IMR-90 (cell line): ENCODE data around the gene MTMR3. TPM values are rescaled to one million over a fixed set of nuclear protein-coding genes. Genes with fewer than 3 reads are reported as not detected.

Experiments
- ATAC-seq: fragments of 200-7000 bp; cut with Tn5 transposase; 2 replicates; pipeline ENCODE4 v1.9.1; 2020; ENCODE audit warnings: low read depth, mild to moderate bottlenecking, moderate library complexity
- BruUV-seq: library from RNA; stranded (reverse); fragments of 400-500 nt; replicated peaks from 2 replicates; lab custom pipeline; 2021; lab: Mats Ljungman, UMichigan
- CTCF ChIA-PET: fragments of 300-600 bp; formaldehyde crosslinking; extraction: SDS; loops from one replicate; lab custom pipeline; 2021; ENCODE audit warnings: antibody characterized with exemption; lab: Yijun Ruan, JAX
- POLR2A ChIA-PET: fragments of 300-600 bp; sonication (Branson Sonifier 250); formaldehyde crosslinking; loops from one replicate; lab custom pipeline; 2022; ENCODE audit warnings: antibody characterized with exemption; ENCODE audit not compliant: unreplicated experiment; lab: Charles Lee
- DNase-seq: peaks from one replicate; pipeline ENCODE4 v3.0.0; 2013
- H2AFZ ChIP-seq: replicated peaks from 2 replicates; pipeline ENCODE3; 2013; ENCODE audit warnings: low read length, mild to moderate bottlenecking; ENCODE audit not compliant: poor library complexity
- H2AK5ac ChIP-seq: 2 replicates; pipeline ENCODE4 v1.6.1; 2013; ENCODE audit warnings: low read depth, low read length, inconsistent platforms
- H2AK9ac ChIP-seq: replicated peaks from 2 replicates; pipeline ENCODE3; 2013; ENCODE audit warnings: mild to moderate bottlenecking, low read depth, low read length, moderate library complexity; ENCODE audit not compliant: poor library complexity
- H2BK120ac ChIP-seq: 2 replicates; pipeline ENCODE4 v1.6.1; 2013; ENCODE audit warnings: low read depth, low read length, inconsistent platforms
- H2BK15ac ChIP-seq: 3 replicates; pipeline ENCODE4 v1.6.1; 2013; ENCODE audit warnings: low read depth, low read length, inconsistent platforms
- H2BK20ac ChIP-seq: 2 replicates; pipeline ENCODE4 v1.6.1; 2013; ENCODE audit warnings: low read depth, mild to moderate bottlenecking, inconsistent platforms, low read length, moderate library complexity
- H2BK5ac ChIP-seq: 2 replicates; pipeline ENCODE4 v1.6.1; 2013; ENCODE audit warnings: mild to moderate bottlenecking, low read depth, low read length, inconsistent platforms; ENCODE audit not compliant: poor library complexity, severe bottlenecking
- H3K14ac ChIP-seq: replicated peaks from 2 replicates; pipeline ENCODE4 v1.6.1; 2013; ENCODE audit warnings: low read depth, low read length, inconsistent platforms
- H3K18ac ChIP-seq: 2 replicates; pipeline ENCODE4 v1.6.1; 2013; ENCODE audit warnings: low read depth, low read length, control low read depth
- H3K23ac ChIP-seq: 2 replicates; pipeline ENCODE4 v1.6.1; 2013; ENCODE audit warnings: low read depth, low read length, inconsistent platforms
- H3K27ac ChIP-seq: 2 replicates; pipeline ENCODE4 v1.5.1; 2013; ENCODE audit warnings: mild to moderate bottlenecking, control low read depth, low read length; ENCODE audit not compliant: insufficient read depth
- H3K27me3 ChIP-seq: 2 replicates; pipeline ENCODE4 v1.6.1; 2013; ENCODE audit warnings: low read length; ENCODE audit not compliant: control insufficient read depth, insufficient read depth
- H3K36me3 ChIP-seq: 2 replicates; pipeline ENCODE4 v1.6.1; 2013; ENCODE audit warnings: low read length, mixed read lengths; ENCODE audit not compliant: control insufficient read depth, insufficient read depth
- H3K4ac ChIP-seq: 2 replicates; pipeline ENCODE4 v1.6.1; 2013; ENCODE audit warnings: low read depth, low read length, inconsistent platforms
- H3K4me1 ChIP-seq: 2 replicates; pipeline ENCODE4 v1.6.1; 2013; ENCODE audit warnings: low read length, mixed read lengths; ENCODE audit not compliant: control insufficient read depth, insufficient read depth
- H3K4me2 ChIP-seq: 2 replicates; pipeline ENCODE4 v1.6.1; 2013; ENCODE audit warnings: low read depth, mild to moderate bottlenecking, control low read depth, low read length, moderate library complexity
- H3K4me3 ChIP-seq: 2 replicates; pipeline ENCODE4 v1.5.1; 2013; ENCODE audit warnings: low read depth, mild to moderate bottlenecking, control low read depth, low read length, moderate library complexity; ENCODE audit not compliant: insufficient read depth
- H3K56ac ChIP-seq: 2 replicates; pipeline ENCODE4 v1.6.1; 2013; ENCODE audit warnings: low read length, inconsistent platforms; ENCODE audit not compliant: insufficient read depth; ENCODE audit errors: extremely low read depth
- H3K79me1 ChIP-seq, 2 experiments: 2 replicates each; pipeline ENCODE4 v1.6.1; 2013; ENCODE audit warnings: low read length in 2 of 2, inconsistent platforms in 1 of 2, low read depth in 1 of 2
- H3K9ac ChIP-seq: 2 replicates; pipeline ENCODE4 v1.6.1; 2013; ENCODE audit warnings: low read depth, low read length, control low read depth
- H3K9me1 ChIP-seq: 2 replicates; pipeline ENCODE4 v1.6.1; 2013; ENCODE audit warnings: low read length, inconsistent platforms; ENCODE audit not compliant: insufficient read depth
- H3K9me3 ChIP-seq: 2 replicates; pipeline ENCODE4 v1.6.1; 2013; ENCODE audit warnings: low read length; ENCODE audit not compliant: control insufficient read depth, insufficient read depth
- H4K20me1 ChIP-seq: 2 replicates; pipeline ENCODE4 v1.6.1; 2013; ENCODE audit warnings: low read length, inconsistent platforms; ENCODE audit not compliant: insufficient read depth
- H4K5ac ChIP-seq: 2 replicates; pipeline ENCODE4 v1.6.1; 2013; ENCODE audit warnings: mild to moderate bottlenecking, low read depth, low read length, control low read depth
- H4K8ac ChIP-seq, 2 experiments: 2 replicates each; pipeline ENCODE4 v1.6.1; 2013; ENCODE audit warnings: low read depth in 2 of 2, low read length in 2 of 2, control low read depth in 1 of 2, inconsistent platforms in 1 of 2
- H4K91ac ChIP-seq: 2 replicates; pipeline ENCODE4 v1.6.1; 2013; ENCODE audit warnings: low read depth, low read length, inconsistent platforms; ENCODE audit not compliant: insufficient read depth
- BHLHE40 ChIP-seq: fragments of 150-350 bp; IDR thresholded peaks from 2 replicates; pipeline ENCODE4 v1.6.1; 2016; ENCODE audit warnings: mild to moderate bottlenecking, low read depth, low read length
- FOS ChIP-seq: fragments of 150-350 bp; IDR thresholded peaks from 2 replicates; pipeline ENCODE4 v1.6.1; 2016; ENCODE audit warnings: low read depth, low read length
- POLR2A ChIP-seq: IDR thresholded peaks from 2 replicates; pipeline ENCODE4 v1.6.1; 2012; ENCODE audit warnings: mild to moderate bottlenecking, low read depth, low read length
- SMC3 ChIP-seq: fragments of 150-350 bp; IDR thresholded peaks from 2 replicates; pipeline ENCODE4 v1.6.1; 2016; ENCODE audit warnings: low read depth, mild to moderate bottlenecking, antibody characterized with exemption, low read length, moderate library complexity
- whole genome bisulfite sequencing, 2 experiments: methylation state at CpG; one replicate each; pipeline versions ENCODE4 v1.1.5 to v1.1.7; 2013; ENCODE audit warnings: missing lambda C conversion rate in 2 of 2; ENCODE audit not compliant: insufficient read length in 1 of 2; ENCODE audit errors: extremely low coverage in 2 of 2; 5-methylcytosine and 5-hydroxymethylcytosine counted together
- dilution Hi-C: fragments of 300-500 bp; cut with HindIII; formaldehyde crosslinking; loops from one replicate; pipeline ENCODE4 v1.14.3; 2018; ENCODE audit warnings: low sequenced_read_pairs; ENCODE audit not compliant: unreplicated experiment
- in situ Hi-C: fragments of 300-500 bp; cut with MboI; formaldehyde crosslinking; loops from 3 replicates; pipeline ENCODE4 v1.14.3; 2019; ENCODE audit warnings: low sequenced_read_pairs, inconsistent platforms, mixed read lengths
- intact Hi-C: fragments of 100-400 bp; cut with micrococcal nuclease; formaldehyde crosslinking; loops from 2 replicates; pipeline ENCODE4 v1.10.0; 2022
- polyA plus RNA-seq, 3 experiments: library from polyadenylated mRNA; depleted of rRNA; stranded (reverse); fragments of >200 nt; gene quantifications; 2 replicates each; pipeline ENCODE4 v1.2.3, GENCODE V29; 2012; ENCODE audit warnings: low replicate concordance in 1 of 3
- total RNA-seq: library from RNA; depleted of rRNA; stranded (reverse); fragments of >200 nt; gene quantifications from 2 replicates; pipeline ENCODE4 v1.2.3, GENCODE V29; 2012
- TF ChIP-seq, protein P1 (sequence below): fragments of 150-350 bp; IDR thresholded peaks from 2 replicates; pipeline ENCODE4 v1.6.1; 2016; ENCODE audit warnings: low read depth, mild to moderate bottlenecking, low read length, moderate library complexity, borderline replicate concordance

Gene MTMR3
- total and polyA plus RNA-seq, 2 of the 4 experiments (the other 2 are of a cell fraction), result 21.3 to 29.4 TPM

DNA sequence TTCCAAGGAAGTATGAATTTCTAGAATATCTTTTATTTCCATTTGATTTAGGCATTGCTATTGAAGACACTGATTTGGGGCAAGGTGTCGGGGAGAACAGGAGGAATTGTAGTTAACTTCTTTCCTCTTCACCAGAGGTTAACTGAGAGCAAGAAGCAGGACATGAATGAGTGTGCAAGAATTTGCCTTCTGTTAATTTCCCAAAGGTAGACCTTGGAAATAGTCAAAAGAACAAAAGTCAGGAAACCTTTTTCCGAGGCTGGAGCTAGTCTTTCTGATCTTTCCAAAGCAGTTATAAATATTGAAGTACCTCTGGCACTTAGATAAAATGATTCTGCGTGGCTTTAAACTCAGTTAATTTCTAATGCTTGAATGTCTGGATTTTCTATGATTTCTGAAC, 66.9 kb downstream of the MTMR3 start:
- Histone ChIP-seq H4K5ac (no peak overlapping the region), H4K8ac (no peak overlapping the region), H3K4me2 (no peak overlapping the region), H3K27ac (no peak overlapping the region), H3K9ac (no peak overlapping the region), H3K18ac (no peak overlapping the region), H3K27me3 (no peaks in the 10 kb centered on the region), H3K23ac (no peak overlapping the region), H3K14ac (no peak overlapping the region), H3K79me1 (peaks cover 19 to 73% of the 10 kb centered on the region in 2 experiments), H3K4me3 (no peak overlapping the region), H2AFZ (no peak overlapping the region), H3K9me3 (no peaks in the 10 kb centered on the region), H4K91ac (no peak overlapping the region), H2AK5ac (no peak overlapping the region), H3K36me3 (no peaks in the 10 kb centered on the region), H2BK120ac (no peak overlapping the region), H3K56ac (no peak overlapping the region), H2BK20ac (no peak overlapping the region), H3K4ac (no peak overlapping the region), H3K4me1 (peaks cover 4% of the 10 kb centered on the region), H2AK9ac (no peak overlapping the region), H3K9me1 (peaks cover 12% of the 10 kb centered on the region), H2BK15ac (no peak overlapping the region), H2BK5ac (no peak overlapping the region), H4K20me1 (peaks cover 68% of the 10 kb centered on the region)
- no peak for ATAC-seq
- dilution Hi-C loops, result no loop called here
- CTCF ChIA-PET, result no interaction called here
- no TSS peak for BruUV-seq
- no peak for TF ChIP-seq SMC3
- TF ChIP-seq BHLHE40, result no peak
- TF ChIP-seq POLR2A, result no peak
- no peak for TF ChIP-seq FOS
- TF ChIP-seq, protein P1, sequence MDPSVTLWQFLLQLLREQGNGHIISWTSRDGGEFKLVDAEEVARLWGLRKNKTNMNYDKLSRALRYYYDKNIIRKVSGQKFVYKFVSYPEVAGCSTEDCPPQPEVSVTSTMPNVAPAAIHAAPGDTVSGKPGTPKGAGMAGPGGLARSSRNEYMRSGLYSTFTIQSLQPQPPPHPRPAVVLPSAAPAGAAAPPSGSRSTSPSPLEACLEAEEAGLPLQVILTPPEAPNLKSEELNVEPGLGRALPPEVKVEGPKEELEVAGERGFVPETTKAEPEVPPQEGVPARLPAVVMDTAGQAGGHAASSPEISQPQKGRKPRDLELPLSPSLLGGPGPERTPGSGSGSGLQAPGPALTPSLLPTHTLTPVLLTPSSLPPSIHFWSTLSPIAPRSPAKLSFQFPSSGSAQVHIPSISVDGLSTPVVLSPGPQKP, result no peak
- no CpG with 5 or more reads among the region's 3 CpGs for WGBS, 2 experiments
- no peak for DNase-seq
- in situ Hi-C loops, result no loop called here
- intact Hi-C loops, result no loop called here
- POLR2A ChIA-PET, result no interaction called here
